GM12891 (cell line): ENCODE data around the gene COLEC11.

ENCODE experiments used
- PAX5 ChIP-seq: IDR thresholded peaks from 2 replicates; pipeline ENCODE4 v1.6.1; 2011; ENCODE audit warnings: low read length, moderate library complexity, mild to moderate bottlenecking; ENCODE audit not compliant: insufficient read depth, severe bottlenecking
- POLR2A ChIP-seq: IDR thresholded peaks from 2 replicates; pipeline ENCODE4 v1.6.1; 2011; ENCODE audit warnings: low read depth, low read length, control low read depth
- POLR2AphosphoS5 ChIP-seq: IDR thresholded peaks from 2 replicates; pipeline ENCODE4 v1.6.1; 2011; ENCODE audit warnings: low read depth, low read length, control low read depth
- POU2F2 ChIP-seq: IDR thresholded peaks from 2 replicates; pipeline ENCODE4 v1.6.1; 2011; ENCODE audit warnings: low read depth, mild to moderate bottlenecking, control low read depth, low read length, moderate library complexity
- SPI1 ChIP-seq: IDR thresholded peaks from 2 replicates; pipeline ENCODE4 v1.6.1; 2011; ENCODE audit warnings: low read depth, low read length, control low read depth
- TAF1 ChIP-seq: IDR thresholded peaks from 2 replicates; pipeline ENCODE4 v1.6.1; 2011; ENCODE audit warnings: low read depth, low read length, control low read depth

DNA sequence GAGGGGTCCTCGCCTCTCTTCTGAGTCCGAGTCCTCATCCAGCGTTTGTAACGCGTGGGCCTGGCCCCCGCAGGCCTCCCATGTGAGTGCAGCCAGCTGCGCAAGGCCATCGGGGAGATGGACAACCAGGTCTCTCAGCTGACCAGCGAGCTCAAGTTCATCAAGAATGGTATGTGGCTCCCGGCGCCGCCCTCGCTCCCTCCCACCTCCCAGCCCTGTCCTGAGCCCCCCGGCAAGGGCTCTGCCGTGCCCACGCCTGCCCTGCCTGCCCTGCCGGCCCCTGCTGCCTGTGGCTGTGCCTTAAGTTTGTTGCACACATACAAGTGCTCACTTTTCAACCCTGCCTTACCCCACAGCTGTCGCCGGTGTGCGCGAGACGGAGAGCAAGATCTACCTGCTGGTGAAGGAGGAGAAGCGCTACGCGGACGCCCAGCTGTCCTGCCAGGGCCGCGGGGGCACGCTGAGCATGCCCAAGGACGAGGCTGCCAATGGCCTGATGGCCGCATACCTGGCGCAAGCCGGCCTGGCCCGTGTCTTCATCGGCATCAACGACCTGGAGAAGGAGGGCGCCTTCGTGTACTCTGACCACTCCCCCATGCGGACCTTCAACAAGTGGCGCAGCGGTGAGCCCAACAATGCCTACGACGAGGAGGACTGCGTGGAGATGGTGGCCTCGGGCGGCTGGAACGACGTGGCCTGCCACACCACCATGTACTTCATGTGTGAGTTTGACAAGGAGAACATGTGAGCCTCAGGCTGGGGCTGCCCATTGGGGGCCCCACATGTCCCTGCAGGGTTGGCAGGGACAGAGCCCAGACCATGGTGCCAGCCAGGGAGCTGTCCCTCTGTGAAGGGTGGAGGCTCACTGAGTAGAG, 48.7 kb downstream of the COLEC11 start:
- TF ChIP-seq POLR2AphosphoS5: no peak
- TF ChIP-seq POLR2A: no peak
- TF ChIP-seq TAF1: no peak
- no peak for TF ChIP-seq SPI1
- no peak for TF ChIP-seq POU2F2
- TF ChIP-seq PAX5: no peak
